GM10248 (cell line): Measurements from ENCODE around the gene DTX2.

Experiments
- CTCF ChIA-PET: fragments of 300-600 bp; sonication (Branson Sonifier 250); formaldehyde crosslinking; extraction: SDS; loops from one replicate; lab custom pipeline; 2021; ENCODE audit warnings: antibody characterized with exemption; lab: Yijun Ruan, JAX
- POLR2A ChIA-PET: fragments of 350-650 bp; sonication (Branson Sonifier 250); formaldehyde crosslinking; extraction: SDS; loops from one replicate; lab custom pipeline; 2020; ENCODE audit warnings: antibody characterized with exemption; lab: Yijun Ruan, JAX
- DNase-seq: peaks from one replicate; pipeline ENCODE4 v3.0.0; 2012; ENCODE audit errors: extremely low spot score
- CTCF ChIP-seq: IDR thresholded peaks from 2 replicates; pipeline ENCODE4 v1.5.1; 2012; ENCODE audit warnings: mild to moderate bottlenecking, low read depth; ENCODE audit errors: extremely low read depth, missing control alignments, control extremely low read depth

The DTX2 gene

GRCh38 chr7:76426246-76426645, 35.3 kb upstream of the DTX2 start:
- ChIA-PET CTCF (no interaction called here), POLR2A (no interaction called here)
- TF ChIP-seq CTCF = no peak
- no peak for DNase-seq

GRCh38 chr7:76427635-76428034, 33.9 kb upstream of the DTX2 start:
- no peak for TF ChIP-seq CTCF
- no peak for DNase-seq
- CTCF ChIA-PET = interaction anchor here (0.6 kb wide), 1 partner anchor 9 kb away, joined by 3 read pairs; no protein-coding TSS in a partner anchor
- POLR2A ChIA-PET = no interaction called here

GRCh38 chr7:76428149-76428823, 33.2 kb upstream of the DTX2 start:
- no peak for DNase-seq
- ChIA-PET CTCF (no interaction called here), POLR2A (no interaction called here)
- TF ChIP-seq CTCF = no peak

DNA sequence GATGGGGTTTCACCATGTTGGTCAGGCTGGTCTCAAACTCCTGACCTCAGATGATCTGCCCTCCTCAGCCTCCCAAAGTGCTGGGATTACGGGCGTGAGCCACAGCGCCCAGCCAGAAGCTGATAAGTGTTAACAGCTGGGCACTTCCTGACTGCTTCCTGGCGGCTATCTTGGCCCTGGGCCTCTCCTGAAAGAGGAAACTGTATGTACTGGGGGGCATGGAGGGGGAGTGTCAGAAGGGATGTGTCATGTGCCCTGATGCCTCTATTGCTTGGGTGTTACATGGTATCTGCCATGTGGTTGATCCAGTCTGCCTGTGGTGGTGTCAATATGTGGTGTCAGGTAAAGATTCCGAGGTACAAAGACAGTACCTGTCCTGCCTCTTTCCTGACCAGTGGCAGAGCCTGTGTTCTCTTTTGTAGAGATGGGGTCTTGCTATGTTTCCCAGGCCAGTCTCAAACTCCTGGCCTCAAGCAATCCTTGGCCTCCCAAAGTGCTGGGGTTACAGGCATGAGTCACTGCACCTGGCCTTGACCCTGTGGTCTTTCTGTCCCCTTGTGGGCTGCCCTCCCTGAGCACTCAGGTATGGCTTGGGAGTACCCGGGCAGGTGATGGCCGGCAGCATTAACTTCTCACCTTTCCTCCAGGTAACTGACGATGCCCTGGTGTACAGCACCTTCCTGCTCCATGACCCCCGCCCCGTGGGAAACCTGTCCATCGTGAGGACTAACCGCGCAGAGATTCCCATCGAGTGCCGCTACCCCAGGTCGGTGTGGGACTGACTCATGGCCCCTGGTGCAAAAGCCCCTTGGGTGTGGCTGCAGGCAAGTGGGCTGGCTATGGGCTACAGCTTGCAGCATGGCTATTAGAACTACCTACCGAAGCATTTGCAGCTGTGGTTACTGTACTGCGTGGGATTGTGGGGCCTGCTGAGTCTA, 32.4 kb upstream of the DTX2 start:
- CTCF ChIA-PET = no interaction called here
- POLR2A ChIA-PET = no interaction called here
- no peak for DNase-seq
- no peak for TF ChIP-seq CTCF

DNA sequence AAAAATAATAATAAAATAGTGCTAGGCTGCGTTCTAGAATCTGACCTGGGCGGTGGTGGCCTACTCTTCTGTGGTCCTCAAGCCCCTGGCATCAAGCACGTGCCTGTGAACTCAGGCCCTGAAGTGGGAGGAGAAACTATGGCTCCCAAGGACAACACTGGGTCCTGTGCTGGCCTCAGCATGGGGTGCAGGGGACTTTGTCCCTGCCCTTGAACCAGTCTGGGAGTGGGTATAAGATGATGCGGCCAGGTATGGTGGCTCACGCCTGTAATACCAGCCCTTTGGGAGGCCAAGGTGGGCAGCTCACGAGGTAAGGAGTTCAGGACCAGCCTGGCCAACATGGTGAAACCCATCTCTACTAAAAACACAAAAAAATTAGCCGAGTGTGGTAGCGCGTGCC, 31.3 kb upstream of the DTX2 start:
- POLR2A ChIA-PET = no interaction called here
- no peak for DNase-seq
- TF ChIP-seq CTCF = no peak
- CTCF ChIA-PET = no interaction called here

- ChIA-PET POLR2A (no interaction called here), CTCF (interaction anchor here (0.8 to 1.0 kb wide), 3 partner anchors 12 to 112 kb away, joined by 3 read pairs; no protein-coding TSS in a partner anchor)
- no peak for TF ChIP-seq CTCF
- no peak for DNase-seq
These were observed 30.7 kb upstream of the DTX2 start for GRCh38 chr7:76430836-76431235.
